HG03280 (cell line): Measurements from ENCODE around the gene MAP3K4.

Source experiments
- ATAC-seq: cut with Tn5 transposase; IDR thresholded peaks from one replicate; pipeline ENCODE4 v1.9.1; 2021; ENCODE audit warnings: mild to moderate bottlenecking, moderate library complexity; ENCODE audit not compliant: unreplicated experiment

Gene MAP3K4

DNA sequence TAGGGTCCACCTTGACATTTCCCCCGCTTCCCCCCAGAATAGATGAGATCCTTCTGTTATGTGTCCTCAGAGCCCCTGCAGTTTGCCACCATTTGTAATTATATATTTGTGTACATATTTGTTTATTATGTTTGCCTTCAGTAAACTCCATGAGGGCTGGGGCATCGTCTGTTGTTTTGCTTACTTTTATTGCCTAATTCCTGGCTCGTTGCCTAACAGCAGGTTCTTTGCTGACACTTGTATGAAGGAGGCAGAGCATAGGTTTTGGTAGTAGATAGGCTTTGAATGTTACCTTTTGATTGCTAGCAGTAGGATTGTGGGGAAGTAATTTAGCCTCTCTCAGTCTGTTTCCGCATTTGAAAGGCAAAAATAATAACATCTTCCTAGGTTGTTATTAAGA, 9.9 kb downstream of the MAP3K4 start:
- no peak for ATAC-seq

DNA sequence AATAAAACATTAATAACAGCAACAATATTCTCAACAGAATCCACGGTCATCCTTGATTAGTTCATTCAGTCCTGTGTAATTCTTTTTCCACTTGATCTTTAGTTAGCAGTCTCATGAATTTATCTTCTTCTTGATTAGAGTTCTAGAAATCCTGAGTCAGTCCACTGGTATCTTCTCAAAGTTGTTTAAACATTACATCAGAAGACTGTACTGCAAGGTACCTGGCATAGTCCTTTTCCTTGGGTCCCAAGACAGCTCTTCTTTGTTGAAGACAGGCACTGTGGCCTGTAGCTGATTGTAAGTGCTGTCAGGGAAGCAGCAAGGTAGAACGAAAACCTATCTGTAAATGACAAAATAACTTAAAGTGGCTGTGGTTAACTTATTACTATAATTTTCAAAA, 11.8 kb downstream of the MAP3K4 start:
- no peak for ATAC-seq

DNA sequence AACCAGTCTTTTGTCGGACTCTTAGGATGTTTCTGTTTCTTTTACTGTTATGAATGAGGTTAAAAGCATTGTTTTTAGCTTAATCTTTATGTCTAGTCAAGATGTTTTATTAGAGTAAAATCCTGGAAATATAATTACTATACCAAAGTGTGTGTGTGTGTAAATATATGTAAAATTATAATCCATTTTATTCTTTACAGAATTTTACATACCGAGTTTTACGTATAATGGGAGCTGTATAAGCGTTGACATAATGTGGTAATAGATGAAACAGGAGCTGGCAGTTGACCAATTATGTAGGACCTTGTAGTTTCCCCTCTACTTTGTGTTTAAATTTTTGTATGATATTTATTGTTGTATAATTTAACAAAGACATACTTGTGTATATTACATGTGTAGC, 16.7 kb downstream of the MAP3K4 start:
- ATAC-seq, result no peak

DNA sequence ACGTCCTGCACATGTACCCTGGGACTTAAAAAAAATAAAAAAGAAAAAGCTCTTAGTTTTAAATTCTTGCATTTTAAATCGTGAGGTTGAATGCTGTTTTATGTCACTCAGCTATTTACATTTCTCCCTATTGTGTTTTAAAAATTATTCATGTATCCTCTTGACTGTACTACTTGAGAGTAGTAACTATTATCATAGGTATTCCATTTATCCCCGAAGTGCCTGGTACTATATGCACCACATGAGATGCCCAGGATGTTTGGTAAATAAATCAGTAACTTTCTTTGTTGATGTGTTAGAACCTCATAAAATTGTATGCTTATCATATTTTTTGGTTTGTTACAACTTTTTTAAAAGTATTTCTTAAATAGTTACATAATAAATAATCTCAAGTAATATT, 18.4 kb downstream of the MAP3K4 start:
- ATAC-seq, result no peak

DNA sequence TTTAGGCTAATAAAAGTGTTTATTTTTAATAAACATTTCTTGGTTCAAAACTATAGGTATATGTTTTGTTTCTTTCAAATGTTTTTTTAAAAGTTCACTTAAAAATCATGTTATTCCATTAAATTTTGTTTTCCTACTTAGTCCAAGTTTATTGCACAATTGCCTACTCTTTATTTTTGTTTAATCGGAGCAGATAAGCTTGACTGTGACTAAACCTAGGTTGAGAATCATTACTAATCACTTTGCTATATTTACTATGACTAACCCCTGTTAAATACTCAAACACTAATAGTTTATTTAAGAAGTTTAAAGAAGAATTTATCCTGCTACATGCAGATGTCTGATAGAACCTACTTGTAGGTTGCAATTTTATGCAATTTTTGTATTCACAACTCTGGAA, 18.8 kb downstream of the MAP3K4 start:
- no peak for ATAC-seq

DNA sequence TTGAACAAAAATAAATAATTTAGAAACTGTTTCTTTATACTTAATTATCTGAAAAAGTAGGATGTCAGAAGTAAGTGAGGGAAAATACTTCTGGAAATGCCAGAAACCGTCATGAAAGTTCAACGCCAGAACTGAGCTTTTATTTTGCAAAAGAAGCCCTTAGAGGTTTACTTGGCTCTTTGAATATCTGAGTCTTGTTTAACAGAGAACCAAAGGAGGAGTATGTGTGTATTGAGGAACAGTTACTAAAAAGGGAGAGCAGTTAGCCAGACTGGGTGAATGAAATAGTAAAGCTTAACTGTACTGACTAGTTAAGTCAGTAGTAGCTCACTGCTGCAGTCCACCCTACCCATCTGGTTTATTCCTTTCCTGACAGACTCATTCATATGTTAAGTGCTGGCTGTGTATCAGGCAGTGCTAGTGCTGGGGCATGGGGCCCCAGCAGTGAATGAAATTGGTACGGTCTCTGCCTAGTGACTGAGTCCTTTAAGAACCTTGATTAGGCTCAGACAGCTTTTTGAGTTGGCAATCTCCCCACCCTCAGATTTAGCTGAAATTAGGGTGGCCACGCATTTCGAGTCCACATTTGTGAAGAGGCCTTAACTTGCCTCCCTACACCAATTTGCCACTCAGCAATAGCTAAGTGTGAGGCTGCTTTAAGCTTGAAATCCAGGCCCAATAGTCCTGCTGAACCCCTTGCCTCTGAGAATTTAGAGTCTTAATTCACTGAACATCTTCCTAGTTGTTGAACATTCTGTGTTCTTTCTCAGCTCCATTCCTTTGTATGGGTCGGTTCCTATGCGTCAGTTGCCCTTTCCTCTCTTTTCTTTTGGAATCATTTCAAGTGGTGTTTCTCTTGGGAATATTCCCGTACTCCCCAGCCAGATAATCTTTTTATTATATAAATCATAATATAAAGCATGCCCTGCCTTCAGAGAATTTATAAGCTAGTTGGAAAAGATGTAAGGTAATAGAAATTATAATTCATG, 20.2 kb downstream of the MAP3K4 start:
- no peak for ATAC-seq

DNA sequence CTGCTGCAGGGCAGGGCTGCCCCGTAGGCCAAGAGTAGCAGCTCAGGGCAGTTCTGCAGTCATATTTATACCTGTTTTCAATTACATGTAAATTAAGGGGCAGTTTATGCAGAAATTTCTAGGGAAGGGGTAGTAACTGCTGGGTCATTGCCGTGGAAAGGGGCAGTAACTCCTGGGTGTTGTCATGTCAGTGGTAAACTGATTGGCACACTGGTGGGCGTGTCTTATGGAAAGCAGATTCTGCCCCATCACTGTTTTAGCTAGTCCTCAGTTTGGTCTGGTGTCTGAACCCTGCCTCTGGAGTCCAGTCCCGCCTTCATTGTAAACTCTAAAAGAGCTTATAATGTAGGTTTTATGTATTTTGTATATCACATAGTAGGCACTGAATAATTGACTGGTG, 22.1 kb downstream of the MAP3K4 start:
- ATAC-seq, result no peak

DNA sequence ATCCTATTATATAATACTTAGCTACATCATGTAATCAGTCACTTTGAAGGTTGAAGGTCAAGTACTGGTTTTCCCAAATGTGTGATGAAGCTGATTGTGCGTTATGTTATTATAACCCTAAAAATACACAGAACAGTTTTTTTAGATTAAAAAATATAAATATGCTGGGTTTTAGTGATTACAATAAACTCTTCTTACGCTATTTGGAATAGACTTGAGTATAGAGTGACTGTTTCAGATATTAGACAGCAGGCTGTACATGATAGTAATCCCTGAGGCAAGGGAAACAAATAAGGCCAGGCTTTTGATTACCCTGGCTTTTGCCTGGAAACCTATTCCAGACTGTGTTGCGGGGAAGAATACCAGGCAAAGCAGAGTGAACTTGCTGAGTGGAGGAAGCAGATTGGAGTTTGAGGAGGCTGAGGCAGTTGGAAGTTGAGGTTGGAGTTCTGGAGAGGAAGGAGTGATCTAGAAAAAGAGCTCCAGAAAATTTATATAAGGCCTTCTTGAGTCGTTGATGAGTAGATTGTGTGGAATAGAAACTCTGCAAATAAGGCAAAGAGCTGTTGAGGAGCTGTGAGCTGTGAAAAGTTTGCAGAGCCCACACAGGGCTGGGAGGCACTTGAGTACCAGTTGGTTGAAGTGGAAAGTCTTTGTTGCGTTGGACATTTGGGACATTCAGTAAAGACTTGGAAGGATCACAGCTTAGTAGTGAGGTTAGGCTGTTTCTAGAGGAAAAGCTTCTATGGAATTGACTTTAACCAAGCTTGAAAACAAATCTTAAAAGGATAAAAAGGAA, 26.4 kb downstream of the MAP3K4 start:
- no peak for ATAC-seq

DNA sequence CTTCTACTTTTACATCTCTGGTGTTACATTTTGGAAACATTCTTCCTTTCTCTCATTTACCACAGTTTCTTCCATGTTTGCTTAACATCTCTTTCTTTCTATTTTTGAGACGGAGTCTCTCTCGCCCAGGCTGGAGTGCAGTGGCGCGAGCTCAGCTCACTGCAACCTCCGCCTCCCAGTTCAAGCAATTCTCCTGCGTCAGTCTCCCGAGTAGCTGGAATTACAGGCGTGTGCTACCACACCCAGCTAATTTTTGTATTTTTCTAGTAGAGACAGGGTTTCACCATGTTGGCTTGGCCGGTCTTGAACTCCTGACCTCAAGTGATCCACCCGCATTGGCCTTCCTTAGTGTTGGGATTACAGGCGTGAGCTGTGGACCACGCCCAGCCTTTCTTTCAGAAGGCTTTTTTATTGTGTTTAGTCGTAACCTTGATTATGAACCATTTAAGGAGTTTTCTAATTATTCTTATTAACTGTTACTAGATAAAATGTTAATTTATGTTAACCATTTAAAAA, 27.8 kb downstream of the MAP3K4 start:
- ATAC-seq, result no peak

DNA sequence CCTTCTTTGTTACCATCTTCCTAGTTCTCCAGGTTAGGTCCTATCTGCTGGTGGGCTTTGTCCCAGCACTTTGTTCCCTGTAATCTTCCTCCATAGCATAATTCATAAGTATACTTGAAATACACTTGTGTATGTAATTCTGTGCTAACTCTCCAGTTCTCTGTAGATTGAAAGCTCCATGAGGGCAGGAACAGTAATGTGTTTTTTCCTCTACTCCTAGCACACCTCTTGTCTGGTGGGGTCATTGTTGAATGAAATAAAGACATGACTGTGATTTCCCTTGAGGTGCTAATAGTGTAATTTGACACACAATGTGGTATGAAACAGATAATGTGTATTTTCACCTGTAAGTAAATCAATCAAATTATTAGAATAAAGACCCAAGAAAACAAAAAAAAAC, 30.0 kb downstream of the MAP3K4 start:
- no peak for ATAC-seq

DNA sequence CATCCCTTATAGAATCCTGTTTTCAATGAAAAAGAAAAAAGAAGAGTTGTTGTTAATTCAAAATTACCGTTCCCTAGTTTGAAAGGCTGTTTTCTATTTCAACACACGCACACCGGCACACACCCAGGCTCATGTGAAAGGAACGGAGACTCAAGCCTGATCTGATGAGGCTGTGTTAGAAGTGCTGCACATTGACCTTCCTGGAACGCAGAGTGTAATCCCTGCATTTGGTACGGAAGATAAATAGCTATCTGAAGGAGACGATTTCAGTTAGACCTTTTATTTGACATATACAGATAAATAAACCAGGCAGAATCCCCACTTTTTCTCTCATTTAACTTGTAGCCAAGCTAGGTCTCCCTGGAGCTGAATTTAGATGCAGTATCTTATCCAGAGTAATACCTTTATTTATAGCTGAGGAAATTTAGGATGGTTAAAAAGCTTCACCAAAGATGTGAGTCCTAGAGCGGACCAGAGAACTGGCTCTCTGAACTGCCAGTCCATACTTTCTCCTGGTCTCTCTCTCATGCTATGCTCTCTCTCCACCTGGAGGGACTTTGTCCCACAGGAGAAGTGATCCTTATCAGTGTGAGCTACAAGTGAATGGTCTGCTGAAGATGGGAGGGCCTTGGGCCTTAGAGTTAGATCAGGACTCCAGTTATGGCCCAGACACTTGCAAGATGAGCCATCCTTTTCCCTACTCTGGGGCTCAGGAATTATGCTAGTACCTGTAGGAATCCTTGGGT, 30.6 kb downstream of the MAP3K4 start:
- no peak for ATAC-seq

DNA sequence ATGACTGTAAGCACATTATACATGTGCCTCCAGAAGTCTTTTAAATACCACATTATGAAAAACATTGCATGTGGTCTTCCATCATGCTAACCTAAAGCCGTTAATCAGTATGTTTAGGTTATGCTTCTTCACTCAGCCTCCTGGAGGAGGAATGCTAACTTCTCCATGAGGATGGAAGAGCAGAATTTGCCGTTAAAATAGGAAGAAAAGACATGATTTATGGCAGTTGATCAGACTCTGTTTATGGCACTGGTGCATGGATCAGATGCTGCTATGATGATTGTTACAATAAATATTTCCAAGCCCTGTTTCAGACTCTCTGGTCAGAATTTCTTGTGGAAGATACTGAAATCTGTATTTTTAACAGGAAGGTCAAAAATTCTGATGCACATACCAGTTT, 31.7 kb downstream of the MAP3K4 start:
- no peak for ATAC-seq

DNA sequence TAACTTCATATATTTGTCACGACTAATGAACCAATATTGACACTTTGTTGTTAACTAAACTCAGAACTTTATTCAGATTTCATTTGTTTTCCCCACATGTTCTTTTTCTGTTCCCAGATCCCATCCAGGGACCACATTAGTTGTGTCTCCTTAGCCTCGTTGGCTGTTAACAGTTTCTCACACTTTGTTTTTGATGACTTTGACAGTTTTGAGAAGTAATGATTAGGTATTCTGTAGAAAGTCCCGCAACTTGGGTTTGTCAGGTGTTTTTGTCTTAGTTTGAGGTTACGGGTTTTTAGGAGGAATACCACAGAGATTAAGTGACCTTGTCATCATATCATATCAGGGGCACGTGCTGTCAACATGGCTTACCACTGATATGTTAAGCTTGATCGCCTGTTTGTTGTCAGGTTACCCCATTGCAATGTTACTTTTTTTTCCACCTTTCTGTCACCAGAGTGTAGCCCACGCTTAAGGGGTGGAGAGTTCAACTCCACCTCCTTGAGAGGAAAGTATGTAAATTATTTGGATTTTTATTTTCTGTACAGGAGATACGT, 32.9 kb downstream of the MAP3K4 start:
- ATAC-seq, result no peak

DNA sequence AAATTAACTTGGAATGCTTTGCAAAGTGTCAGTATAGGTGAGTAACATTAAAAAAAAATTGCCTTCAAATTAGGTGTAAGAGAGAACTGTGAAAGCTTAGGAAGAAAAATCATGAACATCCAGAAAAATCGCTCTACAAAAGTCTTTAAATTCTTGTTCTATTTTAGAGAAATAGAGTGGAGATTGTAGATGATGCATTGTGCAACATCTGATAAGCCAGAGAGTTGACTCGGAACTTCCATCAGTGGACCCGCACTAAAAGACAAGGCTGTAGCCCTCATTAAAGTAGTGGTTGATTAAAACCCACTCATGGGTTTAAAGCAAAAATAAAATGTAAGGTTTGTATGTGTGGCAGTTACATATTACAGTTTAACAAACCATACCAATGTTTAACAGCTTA, 35.8 kb downstream of the MAP3K4 start:
- no peak for ATAC-seq

DNA sequence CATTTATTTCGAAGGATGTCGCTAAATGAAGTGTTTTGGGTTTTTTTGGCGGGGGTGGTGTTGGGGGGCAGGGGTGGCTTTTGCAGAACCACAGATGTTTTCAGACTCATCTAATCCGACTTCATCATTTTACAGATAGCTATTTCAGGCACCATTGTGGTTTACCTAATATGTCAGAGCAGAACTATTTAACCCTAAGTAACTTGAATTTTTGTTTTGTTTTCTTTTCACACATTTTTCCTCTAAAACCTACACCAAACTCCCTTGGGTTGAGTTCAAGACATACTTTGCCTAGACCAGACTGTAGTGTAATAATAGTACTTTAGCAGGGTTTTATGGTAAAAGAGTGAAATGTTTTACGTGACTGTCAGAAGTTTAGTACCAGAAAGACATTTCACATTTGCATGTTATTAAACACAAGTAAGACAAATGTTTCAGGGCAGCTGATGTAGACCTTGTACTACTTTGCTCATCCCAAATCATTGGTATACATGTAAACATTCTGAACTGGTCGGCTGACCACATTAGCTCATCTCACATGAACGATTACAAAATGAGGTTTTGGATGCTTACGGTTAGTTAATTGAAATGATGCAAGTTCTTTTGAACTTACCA, 37.7 kb downstream of the MAP3K4 start:
- peak; percentile 82 for ATAC-seq

DNA sequence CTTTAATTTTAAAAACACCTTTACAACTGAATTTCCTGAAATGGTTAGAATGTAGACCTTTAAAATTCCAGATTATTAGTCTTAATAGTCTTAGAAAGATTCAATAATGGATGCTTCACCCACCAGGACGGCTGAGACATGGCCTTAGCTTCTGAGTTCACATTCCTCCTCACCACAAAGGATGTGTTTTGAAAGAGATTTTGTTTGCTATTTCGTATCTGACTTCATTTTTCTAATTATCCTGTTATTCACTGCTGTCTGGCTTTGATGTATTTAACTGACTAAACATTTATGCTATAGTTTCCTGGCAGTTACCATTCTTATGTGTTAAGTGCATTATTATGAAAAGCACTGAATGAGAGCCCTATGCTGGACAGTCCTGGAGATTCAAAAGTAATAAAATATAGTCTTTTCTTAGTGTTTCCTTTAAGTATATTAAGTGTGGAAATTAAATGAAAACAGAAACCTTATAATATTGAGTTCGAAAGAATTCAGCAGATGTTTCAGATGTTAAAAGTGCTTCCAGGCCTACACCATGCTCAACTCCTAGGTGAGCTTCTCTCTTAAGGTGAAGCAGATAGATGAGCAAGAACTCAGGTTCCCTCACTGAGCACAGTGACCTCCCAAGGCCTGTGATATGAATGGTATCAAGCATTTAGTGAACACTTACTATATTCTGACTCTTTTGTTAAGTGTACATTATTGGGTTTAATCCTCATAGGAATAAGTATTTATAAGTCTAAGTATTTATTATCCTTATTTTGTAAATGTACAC, 40.3 kb downstream of the MAP3K4 start:
- no peak for ATAC-seq

DNA sequence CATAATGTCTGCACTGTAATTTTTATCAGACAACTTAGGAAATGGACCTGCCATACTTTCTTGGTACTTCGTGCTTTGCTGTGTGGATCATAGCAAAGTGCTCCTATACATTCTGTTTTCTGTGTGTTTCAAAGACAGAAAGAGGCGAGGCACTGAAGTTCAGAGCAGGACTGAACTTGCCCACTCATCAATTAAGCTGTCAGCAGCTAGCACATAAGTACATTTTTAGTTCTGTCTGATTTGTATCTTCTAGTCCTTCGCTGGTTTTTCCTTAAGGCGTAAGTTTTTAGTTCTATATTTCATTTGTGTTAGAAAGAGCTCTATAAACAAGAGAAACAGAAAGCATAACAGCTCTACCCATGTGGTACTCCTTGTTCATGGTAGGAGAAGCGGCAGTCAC, 42.1 kb downstream of the MAP3K4 start:
- ATAC-seq, result no peak

DNA sequence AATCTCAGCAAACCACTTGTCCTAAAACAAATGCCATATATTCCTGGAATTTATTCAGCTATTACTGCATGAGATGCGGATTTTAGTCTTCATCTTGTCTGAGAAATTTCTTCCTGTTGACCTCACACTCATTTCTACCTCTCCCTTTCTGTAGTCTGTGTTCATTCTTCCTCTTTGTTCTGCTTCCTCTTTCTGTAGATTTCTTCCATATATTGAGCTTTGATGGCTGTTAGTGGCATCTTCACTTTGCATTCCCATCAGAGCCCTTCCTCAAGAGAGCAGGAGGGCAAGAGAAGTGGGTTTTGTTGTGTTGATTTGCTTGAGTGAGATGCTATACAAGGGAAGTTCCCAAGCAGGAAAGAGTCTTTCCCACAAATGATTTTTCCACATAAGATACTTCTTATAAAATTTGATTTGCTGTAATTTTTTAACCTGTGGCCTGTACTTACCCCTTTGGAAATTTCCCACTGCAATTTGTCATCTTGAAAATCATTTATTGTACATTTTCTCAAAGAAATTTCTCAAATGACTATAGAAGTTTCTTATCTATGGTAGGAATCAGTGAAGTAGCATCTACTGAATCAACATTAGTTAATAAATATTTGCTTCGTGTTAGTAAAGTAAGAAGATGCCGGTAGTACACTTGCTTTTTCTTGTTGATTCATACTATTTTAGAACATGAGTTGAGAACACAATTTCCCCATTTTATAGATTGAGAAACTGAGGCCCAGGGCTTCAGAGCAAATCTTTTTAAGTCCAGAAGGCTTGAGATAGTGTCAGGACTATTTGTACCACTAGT, 43.8 kb downstream of the MAP3K4 start:
- ATAC-seq, result no peak

DNA sequence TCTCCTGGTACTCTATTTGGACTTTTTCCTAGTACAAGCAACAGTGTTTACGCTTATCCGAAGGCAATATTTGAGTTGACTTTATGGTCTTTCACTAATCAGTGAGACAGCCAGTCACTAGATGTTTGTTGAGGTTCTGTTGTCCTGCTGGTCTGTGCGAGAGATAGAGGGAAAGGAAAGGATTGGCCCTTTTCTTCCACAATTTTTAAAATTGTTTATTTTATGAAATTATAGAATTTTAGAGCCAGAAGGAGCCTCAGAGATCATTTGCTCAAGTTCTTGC, 44.4 kb downstream of the MAP3K4 start:
- ATAC-seq, result no peak
